NCI-H1417 (cell line): ENCODE data around the gene GSTT2.
"Not testable (repeated sequence)": the region's sequence is repeated elsewhere in the genome, so short reads cannot be mapped to it uniquely, and the experiment has no call there.

ENCODE experiments used
- DNase-seq, 3 experiments: peaks; one replicate each; lab custom pipeline; 2025; lab: John Stamatoyannopoulos, UW

The GSTT2 gene

DNA sequence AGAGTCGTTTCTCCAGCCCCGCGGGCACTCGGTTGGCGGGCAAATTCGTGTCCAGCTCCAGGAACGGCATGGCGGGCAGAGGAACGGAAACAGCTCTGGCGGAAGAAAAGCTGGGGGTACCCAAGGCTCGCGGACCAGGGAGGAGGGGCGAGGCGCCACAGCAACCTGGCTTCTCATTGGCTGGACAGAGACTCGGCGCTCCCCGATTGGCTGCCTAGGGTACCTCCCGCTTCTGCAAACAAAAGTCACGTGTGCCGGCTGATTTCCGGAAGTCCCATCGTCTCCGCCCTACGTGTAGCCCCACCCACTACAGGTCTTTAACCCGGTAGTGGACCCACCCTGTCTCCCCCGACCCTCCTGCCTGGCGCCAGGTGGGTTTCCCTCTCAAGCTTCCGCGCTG is 5.6 kb upstream of the GSTT2 start, which contains the start of gene DDT:
DDT (minus strand) TSS at position 97 of the 400 bp plus-strand sequence; CDS start at position 70, 27 bp downstream.
- not testable (repeated sequence) for DNase-seq

DNA sequence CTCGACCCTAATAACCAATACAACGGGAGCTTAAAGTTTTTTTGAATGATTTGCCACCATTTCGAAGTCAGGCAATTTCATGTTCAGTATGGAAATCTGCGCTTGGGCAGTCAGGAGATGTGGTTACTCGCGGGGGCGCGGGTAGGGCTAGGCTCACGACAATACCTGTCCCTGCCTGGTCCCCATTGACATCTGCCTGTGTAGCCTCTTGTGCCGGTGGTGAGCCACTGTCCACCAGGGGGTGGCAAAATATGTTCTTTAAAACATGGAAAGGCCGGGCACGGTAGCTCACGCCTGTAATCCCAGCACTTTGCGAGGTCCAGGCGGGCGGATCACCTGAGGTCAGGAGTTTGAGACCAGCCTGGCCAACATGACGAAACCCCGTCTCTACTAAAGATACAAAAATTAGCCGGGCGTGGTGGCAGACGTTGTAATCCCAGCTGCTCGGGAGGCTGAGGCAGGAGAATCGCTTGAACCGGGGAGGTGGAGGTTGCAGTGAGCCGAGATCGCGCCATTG is 5.0 kb upstream of the GSTT2 start:
- not testable (repeated sequence) for DNase-seq

DNA sequence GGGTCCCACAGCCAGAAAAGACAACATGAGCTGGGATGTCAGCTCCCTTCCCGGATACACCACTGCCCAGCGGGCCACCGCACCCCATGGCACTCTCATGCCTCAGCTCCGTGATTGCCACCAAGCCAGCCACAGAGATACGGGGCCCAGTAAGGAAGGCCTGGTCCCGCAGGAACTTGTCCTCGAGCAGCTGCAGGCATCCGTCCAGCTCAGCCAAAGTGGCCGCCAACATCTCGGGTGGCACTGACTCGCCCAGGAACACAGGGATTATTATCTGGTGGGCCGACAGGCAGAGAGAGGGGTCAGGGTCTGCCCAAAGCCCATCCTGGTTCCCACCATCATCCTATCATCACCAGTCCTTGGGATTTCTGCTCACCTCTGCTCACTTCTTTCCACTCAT is 2.6 kb upstream of the GSTT2 start:
- DNase-seq: not testable (repeated sequence)

DNA sequence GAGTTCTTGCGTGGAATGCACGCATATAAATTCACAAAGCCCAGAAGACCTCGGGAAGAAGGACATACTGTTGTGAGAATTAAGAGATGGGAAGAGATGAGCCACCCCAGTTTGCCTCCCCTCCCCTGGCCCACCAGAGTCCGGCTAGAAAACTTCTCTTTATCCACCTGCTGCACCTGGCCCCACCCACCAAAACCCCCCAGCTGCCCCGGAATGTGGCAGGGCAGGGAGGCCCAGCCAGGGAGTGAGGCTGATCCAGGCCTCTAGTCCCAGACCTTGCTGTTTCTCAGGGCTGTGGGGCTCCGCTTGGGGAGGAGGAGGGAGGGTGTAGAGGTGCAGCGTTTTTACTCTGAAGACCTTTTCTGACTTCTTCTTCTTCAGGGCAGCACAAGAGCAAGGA is 633 bp downstream of the GSTT2 start:
- not testable (repeated sequence) for DNase-seq

DNA sequence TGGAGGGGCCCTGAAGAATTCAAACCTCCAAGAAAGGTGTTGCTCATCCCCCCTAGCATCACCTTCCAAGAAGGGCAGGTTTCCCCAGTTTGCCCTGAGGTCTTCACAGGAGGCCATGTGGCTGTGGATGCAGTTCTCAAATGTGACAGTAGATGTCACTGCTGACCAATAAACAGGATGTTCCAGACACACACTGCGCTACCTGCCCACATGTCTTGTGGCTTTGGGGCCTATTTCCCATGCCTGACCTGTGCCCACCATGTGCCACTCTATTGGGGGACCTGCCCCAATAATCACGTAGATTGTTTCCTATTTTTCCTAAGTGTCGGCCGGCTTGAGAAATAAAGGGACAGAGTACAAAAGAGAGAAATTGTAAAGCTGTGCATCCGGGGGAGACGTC is 4.5 kb downstream of the GSTT2 start:
- DNase-seq: no peak

DNA sequence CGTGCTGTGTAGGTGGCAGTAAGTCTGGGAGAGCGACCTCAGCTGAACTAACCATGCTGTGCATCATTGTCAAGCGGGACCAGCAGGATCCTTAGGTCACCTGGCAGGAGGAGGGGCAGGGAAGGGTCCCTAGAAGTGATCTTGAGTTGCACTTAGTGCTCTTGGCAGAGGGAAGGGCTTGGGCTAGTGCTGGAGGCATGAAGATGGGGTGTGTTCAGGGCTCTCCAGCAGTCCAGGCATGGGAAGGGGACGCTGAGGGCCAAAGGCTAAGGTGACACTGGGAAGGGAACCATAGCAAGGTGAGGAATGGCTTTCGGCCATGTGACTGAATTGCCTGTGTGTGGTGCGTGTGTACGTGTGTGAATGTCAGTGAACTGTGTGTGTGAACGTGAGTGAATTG is 6.2 kb downstream of the GSTT2 start:
- not testable (repeated sequence) for DNase-seq

DNA sequence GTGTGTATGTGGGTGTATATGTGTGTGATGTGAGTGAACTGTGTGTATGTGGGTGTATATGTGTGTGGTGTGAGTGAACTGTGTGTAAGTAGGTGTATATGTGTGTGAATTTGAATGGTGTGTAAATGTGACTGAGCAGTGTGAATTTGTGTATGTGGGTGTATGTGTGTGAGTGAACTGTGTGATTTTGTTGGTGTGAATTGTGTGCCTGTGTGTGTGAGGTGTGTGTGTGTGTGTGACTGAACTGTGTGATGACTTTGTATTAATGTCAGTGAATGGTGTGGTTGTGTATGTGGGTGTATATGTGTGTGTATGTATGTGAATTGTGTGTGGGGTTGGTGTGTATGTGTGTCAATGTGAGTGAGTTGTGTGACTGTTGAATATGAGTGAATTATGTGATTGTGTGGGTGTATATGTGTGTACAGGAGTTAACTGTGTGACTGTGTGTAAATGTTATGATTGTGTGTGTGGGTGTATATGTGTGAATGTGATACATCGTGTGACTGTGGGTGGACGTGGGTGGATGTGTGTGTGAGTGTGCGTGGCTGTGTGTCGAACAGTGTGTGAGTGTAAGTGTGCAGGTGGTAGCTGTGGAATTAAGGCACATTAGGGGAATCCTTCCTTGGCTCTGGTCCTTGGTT is 6.7 kb downstream of the GSTT2 start:
- not testable (repeated sequence) for DNase-seq

DNA sequence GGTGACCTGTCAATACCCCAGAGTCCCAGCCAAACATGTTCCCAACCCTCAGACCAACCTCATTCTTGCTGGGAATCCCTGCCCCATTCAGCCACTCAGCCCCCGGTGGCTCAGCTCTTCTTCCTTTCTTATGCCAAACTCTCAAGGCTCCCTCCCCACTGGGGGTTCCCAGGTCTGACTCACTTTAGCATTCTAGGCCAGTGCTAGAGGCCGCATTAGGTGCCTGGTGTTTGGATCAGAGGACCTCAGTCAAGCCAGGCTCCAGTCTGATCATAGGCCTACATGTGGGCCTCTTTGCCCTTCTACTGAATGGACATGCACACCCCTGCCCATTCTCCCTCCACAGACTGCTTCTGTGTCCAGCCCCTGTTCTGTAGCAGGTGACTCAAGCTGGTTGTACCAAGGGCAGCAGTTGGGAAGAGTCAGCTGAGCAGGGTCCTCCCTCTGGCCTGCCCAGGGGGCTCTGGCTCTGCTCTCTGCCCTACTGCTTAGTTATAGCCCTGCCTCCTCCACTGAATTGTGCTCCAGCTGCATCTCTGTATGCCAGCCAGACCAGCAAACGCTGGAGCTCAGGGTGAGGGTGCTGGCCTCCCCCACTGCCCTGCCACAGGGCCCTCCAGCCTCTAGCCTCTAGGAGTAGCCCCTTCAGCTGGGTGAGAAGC is 9.8 kb downstream of the GSTT2 start:
- not testable (repeated sequence) for DNase-seq

DNA sequence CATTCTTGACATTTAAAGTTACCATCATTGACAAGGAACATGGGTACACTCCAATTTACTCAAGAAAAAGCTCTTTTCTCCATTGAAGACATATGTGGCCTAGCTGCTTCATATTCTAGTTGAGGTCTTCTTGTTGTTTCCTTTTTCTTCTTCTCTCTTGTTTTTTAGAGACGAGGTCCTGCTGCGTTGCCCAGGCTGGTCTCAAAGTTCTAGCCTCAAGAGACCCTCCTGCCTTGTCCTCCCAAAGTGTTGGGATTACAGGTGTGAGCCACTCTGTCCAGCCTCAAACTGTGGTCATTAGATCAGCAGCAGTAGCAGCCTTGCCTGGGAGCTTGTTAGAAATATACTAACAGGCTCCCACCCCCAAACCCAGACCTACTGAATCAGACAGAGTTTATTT is 13.1 kb downstream of the GSTT2 start:
- not testable (repeated sequence) for DNase-seq

DNA sequence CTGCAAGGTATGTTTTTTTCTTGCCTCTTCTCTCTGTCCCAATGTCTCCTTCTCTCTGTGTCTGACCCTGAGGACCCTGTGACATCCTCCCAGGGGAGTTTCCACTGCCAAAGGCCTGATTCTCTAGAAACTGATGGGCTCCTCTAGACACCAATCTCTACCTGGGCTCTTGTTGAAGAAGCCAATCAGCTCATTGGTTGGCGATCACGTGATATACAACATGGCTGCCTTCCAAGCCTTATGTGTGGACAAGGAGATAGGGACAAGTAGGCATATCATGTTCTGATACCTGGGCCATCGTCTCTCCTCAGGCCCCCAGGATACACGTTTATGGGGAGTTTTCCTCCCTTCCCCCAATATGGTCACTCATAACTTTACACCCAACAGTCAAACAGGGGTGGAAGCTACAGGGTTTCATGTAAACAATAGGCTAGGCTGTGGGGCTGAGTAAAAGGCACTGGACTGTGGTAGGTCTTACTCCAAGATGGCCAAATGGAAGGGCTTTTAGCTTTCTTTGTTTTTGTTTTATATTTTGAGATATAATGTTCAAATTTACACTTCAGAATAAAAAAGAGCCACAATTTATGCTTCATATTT is 13.7 kb downstream of the GSTT2 start:
- DNase-seq: not testable (repeated sequence)

DNA sequence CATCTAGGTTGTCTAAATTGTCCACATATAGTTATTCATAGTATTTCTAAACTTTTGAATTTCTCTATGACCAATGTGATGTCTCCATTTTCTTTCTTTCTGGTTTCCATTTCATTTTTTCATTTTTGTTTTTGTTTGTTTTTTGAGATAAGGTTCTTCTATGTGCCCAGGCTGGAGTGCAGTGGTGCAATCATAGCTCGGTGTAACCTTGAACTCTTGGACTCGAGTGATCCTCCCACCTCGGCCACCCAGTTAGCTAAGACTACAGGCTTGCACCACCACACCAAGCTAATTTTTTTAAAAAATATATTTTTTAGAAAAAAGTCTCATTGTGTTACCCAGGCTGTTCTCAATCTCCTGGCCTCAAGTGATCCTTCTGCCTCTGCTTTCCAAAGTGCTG is 17.2 kb downstream of the GSTT2 start:
- DNase-seq: no peak

DNA sequence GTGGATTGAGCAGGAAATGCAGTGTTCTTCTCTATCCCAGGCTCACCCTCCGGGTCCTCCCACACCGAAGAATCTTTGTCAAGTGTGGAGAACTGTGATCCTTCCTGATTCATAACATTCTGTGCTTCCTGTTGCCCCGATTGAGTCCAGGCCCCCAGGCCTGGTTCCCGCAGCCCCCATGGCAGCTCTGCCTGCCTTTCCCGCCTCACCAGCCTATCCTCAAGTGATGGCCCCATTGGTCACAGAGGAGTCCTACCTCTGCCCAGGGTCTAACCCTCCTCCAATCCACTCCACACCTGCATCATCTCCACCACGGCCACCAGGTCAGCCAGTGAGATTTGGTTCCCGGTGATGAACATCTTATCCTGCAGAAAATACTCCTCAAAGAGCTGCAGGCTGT is 19.8 kb downstream of the GSTT2 start:
- not testable (repeated sequence) for DNase-seq

DNA sequence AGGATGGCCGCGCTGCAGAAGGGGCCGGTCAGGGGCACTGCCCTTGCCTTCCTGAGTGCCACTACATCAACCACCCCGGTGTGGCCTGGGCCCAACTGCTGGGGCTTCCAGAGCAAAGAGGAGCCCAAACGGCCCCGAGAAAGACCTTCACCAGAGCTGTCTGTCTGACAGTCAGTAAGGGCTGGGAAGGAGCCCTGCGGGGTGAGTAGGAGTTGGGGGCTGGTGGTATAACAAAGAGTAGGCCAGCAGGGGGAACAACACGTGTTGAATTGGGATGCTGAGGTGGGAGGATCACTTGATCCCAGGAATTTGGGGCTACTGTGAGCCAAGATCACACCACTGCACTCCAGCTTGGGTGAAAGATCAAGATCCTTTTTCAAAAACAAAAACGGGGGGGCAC is 21.4 kb downstream of the GSTT2 start:
- no peak for DNase-seq

DNA sequence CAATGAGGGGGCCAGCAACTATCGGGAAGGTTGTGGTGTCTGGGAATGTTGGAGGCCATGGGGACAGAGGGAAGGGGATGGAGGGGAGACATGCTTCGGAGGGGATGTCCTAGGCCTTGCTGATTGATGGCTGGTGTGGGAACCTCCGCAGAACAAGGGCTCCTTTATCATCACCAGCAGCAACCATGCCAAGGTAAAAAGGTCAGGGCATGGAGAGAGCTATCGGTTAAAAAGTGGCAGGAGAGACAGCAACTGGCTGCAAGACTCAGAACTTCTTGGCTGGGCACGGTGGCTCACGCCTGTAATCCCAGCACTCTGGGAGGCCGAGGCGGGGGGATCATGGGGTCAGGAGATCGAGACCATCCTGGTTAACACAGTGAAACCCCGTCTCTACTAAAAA is 22.3 kb downstream of the GSTT2 start:
- DNase-seq: no peak

DNA sequence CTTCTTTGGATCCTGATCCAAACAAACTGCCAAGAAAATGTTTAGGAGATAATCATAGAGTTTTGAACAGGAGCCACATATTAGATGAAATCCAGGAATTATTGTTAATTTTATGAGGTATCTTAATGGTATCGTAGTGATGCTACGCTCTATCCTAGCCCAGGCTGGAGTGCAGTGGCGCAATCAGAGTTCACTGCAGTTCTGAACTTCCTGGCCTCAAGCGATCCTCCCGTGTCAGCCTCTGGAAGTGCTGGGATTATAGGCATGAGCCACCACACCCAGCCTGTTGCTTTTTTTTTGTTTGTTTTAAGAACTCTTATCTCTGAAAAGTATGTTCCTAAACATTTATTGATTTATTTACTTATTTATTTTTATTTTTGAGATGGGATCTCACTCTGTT is 22.9 kb downstream of the GSTT2 start:
- DNase-seq: no peak

DNA sequence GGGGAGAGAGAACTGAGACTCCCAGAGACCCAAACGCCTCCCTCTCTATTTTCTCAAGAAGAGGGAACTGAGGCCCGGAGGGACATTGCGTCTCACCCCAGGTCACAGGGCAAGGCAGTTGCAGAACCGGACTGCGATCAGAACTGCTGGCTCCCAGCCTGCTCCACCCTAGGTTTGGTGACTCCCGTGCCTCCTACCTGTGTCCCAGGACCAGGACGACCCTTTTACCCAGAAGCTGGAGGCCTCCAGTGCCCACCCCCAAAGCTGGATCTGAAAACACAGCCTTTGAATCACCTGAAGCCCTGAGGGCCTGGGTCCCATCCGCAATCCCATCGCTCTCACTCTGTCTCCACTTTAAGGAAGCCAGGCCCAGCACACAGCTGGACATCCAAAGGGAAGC is 24.0 kb downstream of the GSTT2 start:
- no peak for DNase-seq

DNA sequence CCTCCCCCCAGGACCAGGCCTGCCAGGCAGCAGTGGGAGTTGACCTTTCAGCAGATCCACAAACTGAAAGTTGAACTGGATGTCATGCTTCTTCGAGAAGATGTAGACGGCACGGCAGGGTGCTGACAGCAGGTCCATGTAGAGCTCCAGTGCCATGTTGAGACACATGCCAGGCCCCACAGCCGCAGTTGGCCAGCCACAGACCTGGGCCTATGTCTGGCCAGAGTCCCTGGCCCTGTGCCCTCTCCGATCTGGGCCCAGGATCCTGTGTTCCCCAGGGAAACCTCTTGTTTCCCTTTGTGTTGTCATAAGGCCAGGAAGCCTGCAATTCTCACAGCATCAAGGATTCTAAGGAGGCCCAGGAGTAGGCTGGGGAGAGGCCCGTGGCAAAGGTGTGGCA is 25.3 kb downstream of the GSTT2 start, which contains the start of gene GSTT4:
GSTT4 (minus strand) TSS at position 253 of the 400 bp plus-strand sequence; CDS start at position 156, 97 bp downstream.
- DNase-seq: no peak

DNA sequence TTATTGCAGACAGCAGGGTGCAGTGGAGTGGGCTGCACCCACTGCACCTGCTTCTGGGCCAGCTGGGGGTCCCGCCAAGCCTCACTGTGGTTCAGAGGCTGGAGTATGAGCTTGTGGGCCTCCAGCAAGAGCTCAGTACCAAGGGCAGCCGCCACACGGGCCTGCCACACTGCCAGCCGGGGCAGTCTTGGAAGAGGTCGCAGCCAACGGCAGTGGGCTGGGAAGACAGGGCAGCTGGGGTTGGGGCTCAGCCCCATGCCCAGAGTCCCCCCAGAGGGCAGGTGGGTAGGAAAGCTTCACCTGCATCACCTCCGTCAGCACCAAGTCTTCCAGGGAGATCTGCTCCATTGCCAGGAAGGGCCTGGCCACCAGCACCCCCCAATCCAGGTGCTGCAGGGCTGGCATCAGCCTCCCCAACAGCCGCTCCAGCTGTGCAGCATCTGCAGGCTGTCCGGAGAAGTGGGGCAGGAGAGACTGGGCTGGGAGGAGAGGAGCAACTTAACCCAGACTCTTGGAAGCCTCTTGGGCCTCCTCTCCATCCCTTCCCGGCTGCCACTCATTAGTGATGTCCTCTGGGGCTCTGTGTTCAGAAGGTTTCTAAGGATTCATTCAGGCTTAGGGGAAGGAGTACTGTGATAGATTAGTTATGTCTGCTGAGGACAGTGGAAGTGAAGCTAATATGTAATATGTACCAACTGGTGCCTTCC is 26.4 kb downstream of the GSTT2 start:
- no peak for DNase-seq

DNA sequence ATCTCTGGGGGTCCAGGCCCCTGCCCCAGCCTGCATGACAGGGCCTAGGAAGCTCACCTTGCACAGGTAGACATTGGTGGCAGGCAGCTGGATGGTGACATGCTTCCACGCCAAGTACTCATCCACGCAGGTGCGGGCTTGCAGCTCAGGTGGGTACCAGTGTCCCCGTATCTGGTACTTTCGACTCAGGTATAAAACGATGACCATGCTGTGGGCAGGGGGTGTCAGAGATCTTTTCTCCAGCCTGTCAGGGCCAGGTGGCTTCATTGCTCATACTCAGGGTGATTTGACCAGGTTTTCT is 26.9 kb downstream of the GSTT2 start:
- no peak for DNase-seq

DNA sequence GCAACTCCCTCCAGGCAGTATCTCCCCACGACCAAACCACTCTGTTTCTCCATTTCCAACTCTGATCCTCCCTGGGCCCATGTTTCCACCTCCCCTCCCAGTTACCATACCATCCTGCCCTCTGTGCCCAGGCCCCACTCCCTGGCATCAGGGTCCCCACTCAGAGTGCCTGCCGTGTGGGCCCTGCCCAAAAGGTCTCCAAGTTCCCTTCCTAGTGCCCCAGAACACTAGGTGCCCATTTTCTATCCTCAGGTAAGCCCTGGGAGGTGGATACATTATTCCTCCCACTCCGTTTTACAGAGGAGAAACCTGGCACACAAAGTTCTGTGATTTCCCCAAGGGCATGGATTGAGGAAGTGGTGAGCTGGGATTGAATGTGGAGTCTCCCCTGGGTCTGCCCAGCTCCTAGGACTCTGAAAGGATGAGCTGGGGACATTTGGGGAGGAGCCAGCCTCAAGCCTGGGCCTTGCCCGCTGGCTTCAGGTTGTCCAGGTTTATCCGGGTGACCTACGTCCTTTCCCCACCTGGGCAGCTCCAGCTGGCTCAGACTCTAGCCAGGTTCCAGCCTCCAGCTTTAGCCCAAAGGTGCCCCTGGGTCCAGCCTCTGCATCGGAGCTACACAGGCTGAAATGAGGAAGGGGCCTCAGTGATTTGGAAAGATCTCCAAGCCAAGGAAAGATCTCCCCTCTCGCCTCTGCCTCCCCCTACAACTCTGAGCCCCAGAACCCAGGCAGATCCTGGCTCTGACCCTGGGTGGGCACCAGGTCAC is 27.5 kb downstream of the GSTT2 start:
- no peak for DNase-seq

DNA sequence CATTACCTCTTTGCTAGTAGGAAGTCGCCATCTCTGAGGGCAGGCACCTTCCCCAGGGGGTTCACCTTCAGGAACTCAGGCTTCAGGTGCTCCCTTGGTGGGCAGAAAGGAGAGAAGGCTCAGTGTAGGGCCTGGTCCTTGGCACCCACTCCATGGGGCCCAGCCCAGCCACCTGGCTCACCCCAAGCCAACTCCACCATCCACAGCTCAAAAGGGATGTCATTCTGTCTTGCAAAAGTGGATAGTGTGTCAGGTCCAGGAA is 28.0 kb downstream of the GSTT2 start:
- DNase-seq: no peak
